Chondrocyte (in vitro differentiated cells): ENCODE results near the gene CTDSP1. TPM values are rescaled to one million over a fixed set of nuclear protein-coding genes. Genes with fewer than 3 reads are reported as not detected.
A peak's percentile ranks its signal among the peaks of the same experiment; 100 is the strongest.

Source experiments
- DNase-seq: peaks from one replicate; pipeline ENCODE4 v3.0.0; 2021; ENCODE audit warnings: mixed read lengths, low spot score
- H3K27ac Mint-ChIP-seq: one replicate; pipeline ENCODE4 v1.8.0; 2021; ENCODE audit warnings: mild to moderate bottlenecking, moderate library complexity, mixed read lengths; ENCODE audit not compliant: unreplicated experiment
- H3K27me3 Mint-ChIP-seq: 2 replicates; pipeline ENCODE4 v1.8.0; 2021; ENCODE audit warnings: low read depth, mixed read lengths
- H3K36me3 Mint-ChIP-seq: 2 replicates; pipeline ENCODE4 v1.8.0; 2021; ENCODE audit warnings: low read depth, mixed read lengths
- H3K4me1 Mint-ChIP-seq: 2 replicates; pipeline ENCODE4 v1.8.0; 2021; ENCODE audit warnings: low read depth, mild to moderate bottlenecking, mixed read lengths
- H3K4me3 Mint-ChIP-seq: one replicate; pipeline ENCODE4 v1.8.0; 2021; ENCODE audit warnings: mild to moderate bottlenecking, moderate library complexity, mixed read lengths; ENCODE audit not compliant: unreplicated experiment
- H3K9me3 Mint-ChIP-seq: 2 replicates; pipeline ENCODE4 v1.8.0; 2021; ENCODE audit warnings: low read depth, mixed read lengths
- total RNA-seq: library from RNA; stranded (reverse); gene quantifications from 3 replicates; pipeline ENCODE4 v1.2.1, GENCODE V29; 2021
- TF ChIP-seq, protein P1 (sequence below): fragments of 200-600 bp; sonication (generic); IDR thresholded peaks from 2 replicates; pipeline ENCODE4 v1.5.0; 2021; ENCODE audit warnings: antibody characterized with exemption, mild to moderate bottlenecking, moderate library complexity

CTDSP1 gene
- total RNA-seq, 1 donor from 2014 or later = 95.3 TPM

DNA sequence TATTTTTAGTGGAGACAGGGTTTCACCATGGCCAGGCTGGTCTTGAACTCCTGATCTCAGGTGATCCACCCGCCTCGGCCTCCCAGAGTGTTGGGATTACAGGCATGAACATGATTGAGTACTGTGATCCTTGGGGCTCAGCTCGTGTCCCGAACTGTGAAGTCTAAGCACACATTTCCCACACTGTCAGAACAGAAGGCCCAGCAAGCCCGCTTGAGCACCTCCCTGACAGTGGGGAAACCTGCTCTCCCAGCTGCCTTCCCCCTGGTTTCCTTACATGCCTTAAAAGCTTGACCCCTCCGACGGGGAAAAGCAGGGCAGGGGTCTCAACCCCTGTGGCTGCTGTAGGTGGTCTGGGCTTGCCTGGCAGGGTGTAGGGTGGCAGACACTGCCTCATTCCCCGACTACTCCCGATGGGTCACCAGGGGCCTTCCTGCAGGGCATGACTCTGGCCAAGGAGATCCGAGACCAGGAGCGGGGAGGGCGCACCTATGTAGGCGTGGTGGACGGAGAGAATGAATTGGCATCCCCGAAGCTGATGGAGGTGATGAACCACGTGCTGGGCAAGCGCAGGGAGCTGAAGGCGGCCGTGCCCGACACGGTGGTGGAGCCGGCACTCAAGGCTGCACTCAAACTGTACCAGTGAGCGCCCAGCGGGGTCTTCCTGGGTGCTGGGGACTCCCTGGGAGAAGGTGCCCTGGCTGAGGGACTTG lies 29.3 kb downstream of the CTDSP1 start:
- H3K4me1 Mint-ChIP-seq = no peaks in the 10 kb centered on the region
- H3K36me3 Mint-ChIP-seq = no peaks in the 10 kb centered on the region
- DNase-seq = peak; percentile 80
- H3K9me3 Mint-ChIP-seq = no peaks in the 10 kb centered on the region
- peaks cover 4% of the 10 kb centered on the region for H3K27me3 Mint-ChIP-seq
- no peak overlapping the region for H3K27ac Mint-ChIP-seq
- H3K4me3 Mint-ChIP-seq = no peak overlapping the region
- TF ChIP-seq, protein P1, sequence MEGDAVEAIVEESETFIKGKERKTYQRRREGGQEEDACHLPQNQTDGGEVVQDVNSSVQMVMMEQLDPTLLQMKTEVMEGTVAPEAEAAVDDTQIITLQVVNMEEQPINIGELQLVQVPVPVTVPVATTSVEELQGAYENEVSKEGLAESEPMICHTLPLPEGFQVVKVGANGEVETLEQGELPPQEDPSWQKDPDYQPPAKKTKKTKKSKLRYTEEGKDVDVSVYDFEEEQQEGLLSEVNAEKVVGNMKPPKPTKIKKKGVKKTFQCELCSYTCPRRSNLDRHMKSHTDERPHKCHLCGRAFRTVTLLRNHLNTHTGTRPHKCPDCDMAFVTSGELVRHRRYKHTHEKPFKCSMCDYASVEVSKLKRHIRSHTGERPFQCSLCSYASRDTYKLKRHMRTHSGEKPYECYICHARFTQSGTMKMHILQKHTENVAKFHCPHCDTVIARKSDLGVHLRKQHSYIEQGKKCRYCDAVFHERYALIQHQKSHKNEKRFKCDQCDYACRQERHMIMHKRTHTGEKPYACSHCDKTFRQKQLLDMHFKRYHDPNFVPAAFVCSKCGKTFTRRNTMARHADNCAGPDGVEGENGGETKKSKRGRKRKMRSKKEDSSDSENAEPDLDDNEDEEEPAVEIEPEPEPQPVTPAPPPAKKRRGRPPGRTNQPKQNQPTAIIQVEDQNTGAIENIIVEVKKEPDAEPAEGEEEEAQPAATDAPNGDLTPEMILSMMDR = no peak

DNA sequence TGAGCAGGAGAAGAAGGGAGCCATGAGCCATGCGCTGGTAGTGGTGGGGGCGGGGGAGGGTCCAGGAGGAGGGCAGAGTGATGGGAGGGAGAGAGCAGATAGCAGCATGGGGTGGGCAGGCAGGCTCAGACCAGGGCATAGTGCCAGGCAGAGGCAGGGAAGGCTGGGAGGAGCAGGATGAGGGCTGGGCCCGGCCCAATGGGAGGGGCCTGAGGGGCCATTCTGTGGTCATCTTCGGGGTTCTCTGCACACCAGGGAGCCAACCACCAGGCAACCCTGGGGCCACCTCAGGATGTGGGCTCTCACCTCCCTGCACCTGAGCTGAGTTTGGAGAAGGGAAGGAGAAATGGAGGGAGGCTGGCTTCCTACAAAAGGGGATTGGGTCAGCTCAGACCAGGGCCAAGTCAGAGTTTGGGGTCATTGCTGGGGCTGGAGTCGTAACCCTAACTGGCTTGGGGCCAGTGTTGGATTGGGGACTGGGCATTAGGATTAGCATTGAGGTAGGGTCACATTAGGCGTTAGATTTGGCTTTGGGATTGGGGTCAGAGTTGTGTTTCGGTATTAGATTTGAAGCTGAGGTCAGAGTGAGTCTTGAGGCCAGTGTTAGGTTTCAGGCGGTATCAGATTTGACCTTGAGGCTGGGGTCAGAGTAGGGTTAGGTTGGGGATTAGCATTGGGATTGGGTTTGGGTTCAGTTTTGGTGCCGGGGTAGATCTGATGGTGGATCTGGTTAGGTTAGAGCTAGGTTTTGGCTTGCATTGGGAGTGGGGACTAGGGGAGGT lies 30.4 kb downstream of the CTDSP1 start:
- DNase-seq = peak; percentile 52
- H3K4me3 Mint-ChIP-seq = no peak overlapping the region
- H3K4me1 Mint-ChIP-seq = no peaks in the 10 kb centered on the region
- H3K9me3 Mint-ChIP-seq = no peaks in the 10 kb centered on the region
- no peaks in the 10 kb centered on the region for H3K36me3 Mint-ChIP-seq
- H3K27me3 Mint-ChIP-seq = peaks cover 6% of the 10 kb centered on the region
- no peak overlapping the region for H3K27ac Mint-ChIP-seq
- TF ChIP-seq, protein P1 = no peak

DNA sequence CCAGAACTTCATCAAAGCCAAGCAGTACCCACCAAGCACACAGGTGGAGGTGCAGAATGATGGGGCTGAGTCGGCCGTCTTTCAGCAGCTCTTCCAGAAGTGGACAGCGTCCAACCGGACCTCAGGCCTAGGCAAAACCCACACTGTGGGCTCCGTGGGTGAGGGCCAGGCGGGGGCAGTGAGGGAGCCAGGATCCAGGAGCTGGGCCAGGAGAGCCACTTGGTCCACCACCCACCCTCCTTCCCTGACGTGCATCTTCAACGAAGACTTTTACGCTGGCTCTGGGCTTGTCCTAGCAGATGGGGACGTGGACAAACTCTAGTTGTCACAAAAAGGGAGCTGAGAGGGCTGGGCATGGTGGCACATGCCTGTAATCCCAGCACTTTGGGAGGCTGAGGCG lies 31.1 kb downstream of the CTDSP1 start:
- H3K27me3 Mint-ChIP-seq = peaks cover 6% of the 10 kb centered on the region
- no peaks in the 10 kb centered on the region for H3K4me1 Mint-ChIP-seq
- H3K36me3 Mint-ChIP-seq = no peaks in the 10 kb centered on the region
- peak; percentile 81 for DNase-seq
- no peak overlapping the region for H3K27ac Mint-ChIP-seq
- TF ChIP-seq, protein P1 = no peak
- H3K4me3 Mint-ChIP-seq = no peak overlapping the region
- no peaks in the 10 kb centered on the region for H3K9me3 Mint-ChIP-seq

DNA sequence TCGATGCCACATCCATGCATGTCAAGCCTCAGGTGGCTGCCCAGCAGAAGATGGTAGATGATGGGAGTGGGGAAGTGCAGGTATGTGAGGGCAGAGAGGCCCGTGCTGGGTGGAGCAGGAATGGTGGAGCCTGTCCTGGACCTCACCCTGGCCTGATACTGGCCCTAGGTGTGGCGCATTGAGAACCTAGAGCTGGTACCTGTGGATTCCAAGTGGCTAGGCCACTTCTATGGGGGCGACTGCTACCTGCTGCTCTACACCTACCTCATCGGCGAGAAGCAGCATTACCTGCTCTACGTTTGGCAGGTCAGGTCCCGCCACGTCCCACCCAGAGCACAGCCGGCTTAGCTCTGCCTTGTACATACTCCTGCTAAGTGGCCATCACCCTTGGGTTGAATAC lies 32.2 kb downstream of the CTDSP1 start:
- Mint-ChIP-seq H3K36me3 (no peaks in the 10 kb centered on the region), H3K4me1 (no peaks in the 10 kb centered on the region), H3K9me3 (no peaks in the 10 kb centered on the region), H3K27me3 (peaks cover 6% of the 10 kb centered on the region), H3K4me3 (no peak overlapping the region), H3K27ac (no peak overlapping the region)
- DNase-seq = peak; percentile 49
- TF ChIP-seq, protein P1 = no peak

DNA sequence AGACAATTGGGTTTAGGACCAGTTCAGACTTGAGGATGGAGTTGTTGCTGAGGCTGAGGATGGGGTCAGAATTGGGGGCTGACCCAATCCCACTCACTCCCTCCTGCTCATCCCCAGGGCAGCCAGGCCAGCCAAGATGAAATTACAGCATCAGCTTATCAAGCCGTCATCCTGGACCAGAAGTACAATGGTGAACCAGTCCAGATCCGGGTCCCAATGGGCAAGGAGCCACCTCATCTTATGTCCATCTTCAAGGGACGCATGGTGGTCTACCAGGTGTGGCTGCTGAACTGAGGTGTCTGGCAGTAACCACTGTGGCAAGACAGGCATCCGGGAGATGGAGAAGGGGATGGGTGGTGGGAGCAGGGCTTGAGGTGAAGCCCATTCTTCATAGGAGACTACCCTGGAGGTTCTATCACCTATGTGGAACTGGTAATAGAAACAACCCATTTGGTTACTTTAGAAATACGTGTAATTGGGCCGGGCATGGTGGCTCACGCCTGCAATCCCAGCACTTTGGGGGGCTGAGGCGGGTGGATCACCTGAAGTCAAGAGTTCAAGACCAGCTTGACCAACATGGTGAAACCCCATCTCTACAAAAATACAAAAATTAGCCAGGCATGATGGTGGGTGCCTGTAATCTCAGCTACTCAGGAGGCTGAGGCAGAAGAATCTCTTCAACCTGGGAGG lies 33.2 kb downstream of the CTDSP1 start:
- peak; percentile 38 for DNase-seq
- Mint-ChIP-seq H3K4me3 (no peak overlapping the region), H3K9me3 (no peaks in the 10 kb centered on the region), H3K27me3 (peaks cover 6% of the 10 kb centered on the region), H3K4me1 (no peaks in the 10 kb centered on the region), H3K36me3 (no peaks in the 10 kb centered on the region), H3K27ac (no peak overlapping the region)
- TF ChIP-seq, protein P1 = no peak
